Left ventricle myocardium inferior (tissue), 1 donor: Measurements from ENCODE around the gene PER1. TPM values are rescaled to one million over a fixed set of nuclear protein-coding genes. Genes with fewer than 3 reads are reported as not detected.

ENCODE experiments used
- DNase-seq: peaks from one replicate; pipeline ENCODE4 v3.0.0-alpha.2; 2020
- H3K27ac ChIP-seq: fragments of 200-600 bp; replicated peaks from 2 replicates; pipeline ENCODE4 v1.8.0; 2021
- H3K27me3 ChIP-seq: fragments of 200-600 bp; 2 replicates; pipeline ENCODE4 v1.8.0; 2021; ENCODE audit warnings: low read depth
- H3K36me3 ChIP-seq: fragments of 200-600 bp; 2 replicates; pipeline ENCODE4 v1.8.0; 2021
- H3K4me1 ChIP-seq: fragments of 200-600 bp; 2 replicates; pipeline ENCODE4 v1.8.0; 2021
- H3K4me3 ChIP-seq: fragments of 200-600 bp; 2 replicates; pipeline ENCODE4 v1.8.0; 2021; ENCODE audit warnings: mild to moderate bottlenecking, moderate library complexity
- H3K9me3 ChIP-seq: fragments of 200-600 bp; replicated peaks from 2 replicates; pipeline ENCODE4 v1.8.0; 2021
- intact Hi-C: fragments of 100-400 bp; cut with micrococcal nuclease; formaldehyde crosslinking; loops from one replicate; pipeline ENCODE4 v1.11.0; 2022
- total RNA-seq: library from RNA; stranded (reverse); fragmentation: NEBNext Ultra II Directional; extraction: Animal tissue kit (Norgen Biotek cat#: 25700); gene quantifications from one replicate; pipeline ENCODE4 v1.2.1, GENCODE V29; 2021
- TF ChIP-seq, protein P1 (sequence below): fragments of 200-600 bp; IDR thresholded peaks from 2 replicates; pipeline ENCODE4 v1.8.0; 2021; ENCODE audit warnings: antibody characterized with exemption, mild to moderate bottlenecking, borderline replicate concordance
- donor health status: DM: no; HTN: yes; CAD: no; lungs with severe emphysema.

PER1 gene
- total RNA-seq, 1 donor from 2014 or later, result 109 TPM

- intact Hi-C loops, result loop anchor here (2.0 kb wide), 1 partner anchor 104 kb away; no protein-coding TSS in a partner anchor
- H3K4me3 ChIP-seq, result peak overlapping the region; percentile 84
- TF ChIP-seq, protein P1, sequence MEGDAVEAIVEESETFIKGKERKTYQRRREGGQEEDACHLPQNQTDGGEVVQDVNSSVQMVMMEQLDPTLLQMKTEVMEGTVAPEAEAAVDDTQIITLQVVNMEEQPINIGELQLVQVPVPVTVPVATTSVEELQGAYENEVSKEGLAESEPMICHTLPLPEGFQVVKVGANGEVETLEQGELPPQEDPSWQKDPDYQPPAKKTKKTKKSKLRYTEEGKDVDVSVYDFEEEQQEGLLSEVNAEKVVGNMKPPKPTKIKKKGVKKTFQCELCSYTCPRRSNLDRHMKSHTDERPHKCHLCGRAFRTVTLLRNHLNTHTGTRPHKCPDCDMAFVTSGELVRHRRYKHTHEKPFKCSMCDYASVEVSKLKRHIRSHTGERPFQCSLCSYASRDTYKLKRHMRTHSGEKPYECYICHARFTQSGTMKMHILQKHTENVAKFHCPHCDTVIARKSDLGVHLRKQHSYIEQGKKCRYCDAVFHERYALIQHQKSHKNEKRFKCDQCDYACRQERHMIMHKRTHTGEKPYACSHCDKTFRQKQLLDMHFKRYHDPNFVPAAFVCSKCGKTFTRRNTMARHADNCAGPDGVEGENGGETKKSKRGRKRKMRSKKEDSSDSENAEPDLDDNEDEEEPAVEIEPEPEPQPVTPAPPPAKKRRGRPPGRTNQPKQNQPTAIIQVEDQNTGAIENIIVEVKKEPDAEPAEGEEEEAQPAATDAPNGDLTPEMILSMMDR, result peak; percentile 94
- peak overlapping the region; percentile 85 for H3K27ac ChIP-seq
- peak; percentile 91 for DNase-seq
- H3K27me3 ChIP-seq, result peaks cover 62% of the 10 kb centered on the region
- H3K36me3 ChIP-seq, result no peaks in the 10 kb centered on the region
- H3K4me1 ChIP-seq, result peaks cover 59% of the 10 kb centered on the region
- H3K9me3 ChIP-seq, result no peaks in the 10 kb centered on the region
Observed at GRCh38 chr17:8118769-8119580, 33.2 kb downstream of the PER1 start.

DNA sequence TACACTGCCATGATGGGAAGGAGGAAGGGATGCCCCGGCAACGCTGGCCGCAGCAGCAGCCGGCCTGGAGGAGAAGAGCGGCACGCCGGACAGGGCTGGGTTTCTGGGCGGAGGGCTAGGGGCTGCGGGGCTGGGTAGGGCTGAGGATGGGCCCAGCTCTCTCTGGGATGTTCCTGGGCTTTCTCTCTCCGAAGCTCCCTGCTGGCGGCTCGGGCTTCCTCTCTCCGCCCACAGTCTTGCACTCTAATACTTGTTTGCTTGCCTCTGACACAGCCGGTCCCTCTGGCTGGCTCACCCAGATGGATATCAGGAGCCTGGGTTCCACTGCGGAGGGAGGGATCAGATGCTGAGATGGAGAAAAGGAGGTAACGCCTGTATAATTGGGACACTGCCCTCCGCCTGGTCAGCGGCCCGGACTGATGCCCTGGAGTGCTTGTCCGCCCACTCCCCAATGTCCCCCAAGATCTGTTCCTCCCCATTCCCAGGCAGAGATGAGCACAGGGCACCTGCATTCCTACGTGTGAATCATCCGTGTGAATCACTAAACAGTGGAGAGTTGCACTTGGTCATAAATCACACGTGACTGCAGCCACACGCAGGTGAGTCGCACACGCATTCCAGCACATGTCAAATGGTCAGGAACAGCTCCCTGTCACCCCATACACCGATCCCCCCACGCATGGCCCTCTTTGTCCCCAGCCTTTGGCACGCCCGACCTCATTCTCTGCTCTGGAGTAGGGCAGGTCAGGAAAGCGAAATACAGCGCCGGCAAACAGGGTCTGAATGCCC, 34.0 kb downstream of the PER1 start, which contains the start of gene ALOXE3:
Gene ALOXE3, minus strand, starts transcription at position 535 of the 789 bp plus-strand sequence. Its CDS starts 524 bp downstream, at position 11.
- intact Hi-C loops, result loop anchor here (2.0 kb wide), 1 partner anchor 105 kb away; no protein-coding TSS in a partner anchor
- TF ChIP-seq, protein P1, result no peak
- H3K4me1 ChIP-seq, result peaks cover 51% of the 10 kb centered on the region

DNA sequence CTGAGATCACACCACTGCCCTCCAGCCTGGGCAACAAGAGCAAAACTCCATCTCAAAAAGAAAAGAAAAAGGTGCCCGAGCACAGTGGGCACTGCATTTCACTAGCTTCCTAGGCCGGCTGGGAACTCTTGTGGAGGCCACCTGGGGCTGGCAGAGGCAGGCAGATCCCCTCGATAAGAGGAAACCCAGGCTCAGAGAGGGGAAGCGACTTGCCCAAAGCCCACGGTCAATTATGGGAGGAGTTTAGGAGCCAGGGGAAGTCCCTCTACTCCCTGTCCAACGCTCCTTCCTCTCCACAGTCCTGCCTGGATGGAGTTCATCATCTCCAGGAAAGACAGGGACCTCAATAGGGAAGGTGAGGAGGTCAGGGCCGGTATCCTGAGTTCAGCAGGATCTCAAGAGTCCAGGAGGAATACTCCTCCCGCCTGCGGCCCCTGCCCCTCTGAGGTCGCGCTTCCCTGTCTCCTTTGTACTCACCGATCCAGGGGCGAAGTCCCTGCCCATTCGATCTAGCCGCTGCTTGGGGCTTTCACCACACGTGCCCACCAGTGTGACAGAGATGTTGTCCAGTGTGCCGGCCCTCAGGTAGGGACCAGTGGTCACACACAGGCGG, 34.7 kb downstream of the PER1 start:
- Histone ChIP-seq H3K27ac (no peak overlapping the region), H3K4me1 (peaks cover 44% of the 10 kb centered on the region), H3K4me3 (peak overlapping the region; percentile 84), H3K9me3 (no peaks in the 10 kb centered on the region), H3K36me3 (no peaks in the 10 kb centered on the region), H3K27me3 (peaks cover 62% of the 10 kb centered on the region)
- TF ChIP-seq, protein P1, result no peak
- DNase-seq, result no peak
- intact Hi-C loops, result no loop called here

More for the DNA sequence above, 34.0 kb downstream of the PER1 start, which contains the start of gene ALOXE3:
- DNase-seq, result no peak
- Histone ChIP-seq H3K4me3 (peak within 1 kb of the TSS; percentile 84), H3K27ac (peak within 1 kb of the TSS; percentile 85), H3K27me3 (peaks cover 62% of the 10 kb centered on the region), H3K36me3 (no peaks in the 10 kb centered on the region), H3K9me3 (no peaks in the 10 kb centered on the region)

DNA sequence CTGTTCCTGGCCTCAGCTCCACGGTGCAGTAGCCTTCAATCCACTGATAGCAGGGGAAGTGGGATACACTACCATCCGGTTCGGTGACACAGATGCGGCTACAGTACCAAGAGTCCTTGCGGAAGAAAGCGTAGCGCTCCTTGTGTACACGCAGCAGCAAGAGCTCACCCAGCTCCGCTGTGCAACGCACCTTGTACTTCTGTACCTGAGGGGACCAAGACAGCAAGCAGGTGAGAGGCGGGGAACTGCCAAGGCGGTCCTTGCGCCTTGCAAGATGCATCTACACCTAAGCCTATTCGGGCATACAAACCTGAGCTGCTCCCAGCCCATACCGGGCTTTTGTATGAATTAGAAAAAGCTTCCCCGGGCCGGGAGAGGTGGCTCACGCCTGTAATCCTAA, 35.4 kb downstream of the PER1 start:
- TF ChIP-seq, protein P1, result no peak
- intact Hi-C loops, result no loop called here
- Histone ChIP-seq H3K4me1 (peaks cover 37% of the 10 kb centered on the region), H3K9me3 (no peaks in the 10 kb centered on the region), H3K27me3 (peaks cover 62% of the 10 kb centered on the region), H3K27ac (no peak overlapping the region), H3K4me3 (no peak overlapping the region), H3K36me3 (no peaks in the 10 kb centered on the region)
- DNase-seq, result no peak

DNA sequence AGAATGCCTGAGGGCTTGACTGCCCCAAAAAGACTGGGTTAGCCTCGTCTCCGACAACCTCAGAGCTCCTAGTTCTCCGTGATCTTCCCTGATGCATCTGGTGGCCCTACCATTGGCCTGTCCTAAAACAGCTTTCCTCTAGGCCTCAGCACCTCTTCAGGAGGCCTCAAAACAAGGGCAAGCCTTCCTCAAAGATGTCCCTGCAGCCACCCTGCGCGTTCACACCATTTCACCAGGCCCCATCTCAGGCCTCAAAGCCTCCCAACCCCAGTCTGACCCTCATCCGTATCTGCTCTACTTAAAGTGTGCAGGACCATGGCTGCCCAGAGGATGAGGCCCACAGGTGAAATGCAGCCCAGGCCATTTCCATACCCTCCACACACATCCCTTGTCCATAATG, 41.3 kb downstream of the PER1 start:
- no peaks in the 10 kb centered on the region for H3K36me3 ChIP-seq
- H3K27ac ChIP-seq, result no peak overlapping the region
- no peaks in the 10 kb centered on the region for H3K9me3 ChIP-seq
- H3K4me3 ChIP-seq, result no peak overlapping the region
- TF ChIP-seq, protein P1, result no peak
- no peak for DNase-seq
- peaks cover 79% of the 10 kb centered on the region for H3K27me3 ChIP-seq
- intact Hi-C loops, result no loop called here
- H3K4me1 ChIP-seq, result peaks cover 16% of the 10 kb centered on the region
